H1 (cell line): ENCODE data around the gene ALK. TPM values are rescaled to one million over a fixed set of nuclear protein-coding genes. Genes with fewer than 3 reads are reported as not detected.

Experiments used
- CTCF ChIA-PET: fragments of 300-600 bp; sonication (Branson Sonifier 250); formaldehyde crosslinking; loops from one replicate; lab custom pipeline; 2021; ENCODE audit not compliant: partially characterized antibody; lab: Charles Lee
- POLR2A ChIA-PET: fragments of 300-600 bp; sonication (Branson Sonifier 250); formaldehyde crosslinking; loops from one replicate; lab custom pipeline; 2021; ENCODE audit warnings: inconsistent platforms; ENCODE audit not compliant: partially characterized antibody; lab: Charles Lee
- DNase-seq, 2 experiments: peaks; one replicate each; pipeline versions ENCODE4 v3.0.0 to v3.0.0-alpha.2; 2010 to 2022; ENCODE audit warnings: low spot score in 2 of 2, low read depth in 1 of 2, mixed read lengths in 1 of 2
- FAIRE-seq: peaks from 2 replicates; lab custom pipeline; 2011; peaks lifted over from hg19 to GRCh38; lab: Jason Lieb, UNC
- H2AFZ ChIP-seq: 2 replicates; pipeline ENCODE4 v1.8.1; 2012; ENCODE audit warnings: low read length, inconsistent platforms
- H2AK5ac ChIP-seq: 2 replicates; pipeline ENCODE4 v1.6.1; 2013; ENCODE audit warnings: low read depth, low read length
- H2BK120ac ChIP-seq: replicated peaks from 2 replicates; pipeline ENCODE3; 2013; ENCODE audit warnings: low read depth, low read length, inconsistent platforms
- H2BK12ac ChIP-seq: 2 replicates; pipeline ENCODE4 v1.6.1; 2013; ENCODE audit warnings: low read depth, low read length
- H2BK15ac ChIP-seq: 2 replicates; pipeline ENCODE4 v1.6.1; 2013; ENCODE audit warnings: low read length
- H2BK20ac ChIP-seq: 2 replicates; pipeline ENCODE4 v1.6.1; 2013; ENCODE audit warnings: low read length
- H2BK5ac ChIP-seq: 2 replicates; pipeline ENCODE4 v1.6.1; 2013; ENCODE audit warnings: low read depth, low read length
- H3K14ac ChIP-seq: 2 replicates; pipeline ENCODE4 v1.6.1; 2013; ENCODE audit warnings: inconsistent platforms; ENCODE audit not compliant: insufficient read length
- H3K18ac ChIP-seq: 2 replicates; pipeline ENCODE4 v1.6.1; 2013; ENCODE audit warnings: low read length; ENCODE audit errors: extremely low read depth
- H3K23ac ChIP-seq: 2 replicates; pipeline ENCODE4 v1.6.1; 2013; ENCODE audit warnings: inconsistent platforms; ENCODE audit not compliant: insufficient read length
- H3K23me2 ChIP-seq: 2 replicates; pipeline ENCODE4 v1.6.1; 2013; ENCODE audit warnings: low read depth, low read length
- H3K27ac ChIP-seq: 2 replicates; pipeline ENCODE4 v1.6.1; 2011; ENCODE audit warnings: low read depth, low read length, inconsistent platforms
- H3K27me3 ChIP-seq, 4 experiments: replicated peaks in 1 of 4; 1 replicate in 1 of 4; 2 replicates in 3 of 4; pipeline versions ENCODE4 v1.6.1 to v1.8.1; 2011 to 2013; ENCODE audit warnings: low read length in 3 of 4, mild to moderate bottlenecking in 3 of 4, inconsistent platforms in 2 of 4, mixed read lengths in 2 of 4, moderate library complexity in 1 of 4; ENCODE audit not compliant: control insufficient read depth in 3 of 4, insufficient read depth in 3 of 4; ENCODE audit errors: extremely low read depth in 1 of 4
- H3K36me3 ChIP-seq, 4 experiments: 2 replicates each; pipeline versions ENCODE4 v1.6.1 to v1.8.1; 2011 to 2013; ENCODE audit warnings: mild to moderate bottlenecking in 4 of 4, low read length in 3 of 4, moderate library complexity in 2 of 4, control low read depth in 1 of 4, inconsistent platforms in 1 of 4; ENCODE audit not compliant: insufficient read depth in 4 of 4, control insufficient read depth in 2 of 4
- H3K4ac ChIP-seq: replicated peaks from 2 replicates; pipeline ENCODE3; 2013; ENCODE audit warnings: low read length, low read depth, mixed read lengths, inconsistent platforms; ENCODE audit not compliant: insufficient read length
- H3K4me1 ChIP-seq, 4 experiments: replicated peaks in 1 of 4; 1 replicate in 1 of 4; 2 replicates in 3 of 4; pipeline versions ENCODE4 v1.6.1 to v1.8.1; 2011 to 2013; ENCODE audit warnings: low read length in 3 of 4, inconsistent platforms in 2 of 4, mixed read lengths in 1 of 4; ENCODE audit not compliant: insufficient read depth in 4 of 4, control insufficient read depth in 3 of 4
- H3K4me2 ChIP-seq, 2 experiments: 2 replicates each; pipeline versions ENCODE4 v1.6.1 to v1.8.1; 2011 to 2013; ENCODE audit warnings: low read depth in 2 of 2, low read length in 2 of 2, control low read depth in 1 of 2, inconsistent platforms in 1 of 2, mild to moderate bottlenecking in 1 of 2; ENCODE audit not compliant: insufficient read depth in 1 of 2
- H3K4me3 ChIP-seq, 4 experiments: fragments of 200-600, 300-600 bp in 1 of 4; sonication (generic), shearing (Covaris generic), sonication (Bioruptor Twin) in 1 of 4; 2 replicates each; pipeline versions ENCODE4 v1.5.1 to v1.8.1; 2011 to 2016; ENCODE audit warnings: low read length in 4 of 4, low read depth in 3 of 4, control low read depth in 2 of 4, inconsistent platforms in 2 of 4, mild to moderate bottlenecking in 2 of 4, mixed read lengths in 1 of 4, moderate library complexity in 1 of 4; ENCODE audit not compliant: insufficient read depth in 2 of 4; ENCODE audit errors: extremely low read depth in 1 of 4
- H3K56ac ChIP-seq: replicated peaks from 2 replicates; pipeline ENCODE3; 2013; ENCODE audit warnings: low read depth, mild to moderate bottlenecking, mixed read lengths, low read length, inconsistent platforms; ENCODE audit not compliant: insufficient read length
- H3K79me1 ChIP-seq: 2 replicates; pipeline ENCODE4 v1.6.1; 2013; ENCODE audit warnings: low read depth, low read length, control low read depth
- H3K79me2 ChIP-seq, 2 experiments: 2 replicates each; pipeline versions ENCODE4 v1.6.1 to v1.8.1; 2012 to 2013; ENCODE audit warnings: low read length in 2 of 2, mild to moderate bottlenecking in 2 of 2, inconsistent platforms in 1 of 2; ENCODE audit not compliant: insufficient read depth in 2 of 2, control insufficient read depth in 1 of 2
- H3K9ac ChIP-seq, 4 experiments: replicated peaks in 1 of 4; 1 replicate in 1 of 4; 2 replicates in 3 of 4; pipeline versions ENCODE4 v1.6.1 to v1.8.1; 2011 to 2013; ENCODE audit warnings: low read depth in 3 of 4, low read length in 3 of 4, control low read depth in 2 of 4, mild to moderate bottlenecking in 2 of 4, moderate library complexity in 2 of 4, inconsistent platforms in 1 of 4; ENCODE audit errors: extremely low read depth in 1 of 4
- H3K9me3 ChIP-seq, 2 experiments: 2 replicates each; pipeline versions ENCODE4 v1.6.1 to v1.8.1; 2012 to 2013; ENCODE audit warnings: mild to moderate bottlenecking in 2 of 2, moderate library complexity in 2 of 2, control low read depth in 1 of 2, inconsistent platforms in 1 of 2, low read depth in 1 of 2, low read length in 1 of 2, mixed read lengths in 1 of 2; ENCODE audit not compliant: insufficient read depth in 2 of 2
- H4K20me1 ChIP-seq, 2 experiments: replicated peaks in 1 of 2; 2 replicates each; pipeline versions ENCODE3 to v1.8.1; 2011 to 2013; ENCODE audit warnings: inconsistent platforms in 2 of 2, low read length in 2 of 2, mild to moderate bottlenecking in 1 of 2; ENCODE audit not compliant: insufficient read depth in 2 of 2, control insufficient read depth in 1 of 2
- H4K5ac ChIP-seq: 2 replicates; pipeline ENCODE4 v1.6.1; 2013; ENCODE audit warnings: low read length, low read depth, mixed read lengths, inconsistent platforms; ENCODE audit not compliant: insufficient read length
- H4K8ac ChIP-seq: 2 replicates; pipeline ENCODE4 v1.8.0; 2013; ENCODE audit warnings: mild to moderate bottlenecking, moderate library complexity, low read length, inconsistent platforms; ENCODE audit not compliant: insufficient read depth; ENCODE audit errors: extremely low read depth
- H4K91ac ChIP-seq: replicated peaks from 2 replicates; pipeline ENCODE3; 2013; ENCODE audit warnings: low read length, mixed read lengths, inconsistent platforms; ENCODE audit not compliant: insufficient read length
- BACH1 ChIP-seq: IDR thresholded peaks from 2 replicates; pipeline ENCODE4 v1.6.1; 2012; ENCODE audit warnings: low read length, improper control_type of control experiment
- CBX8 ChIP-seq: fragments of 300-800, 300-1000 bp; sonication (generic); IDR thresholded peaks from 2 replicates; pipeline ENCODE4 v1.7.1; 2016; ENCODE audit warnings: low read depth, low read length, borderline replicate concordance
- CREB1 ChIP-seq: IDR thresholded peaks from 2 replicates; pipeline ENCODE4 v1.6.1; 2012; ENCODE audit warnings: inconsistent platforms
- HDAC2 ChIP-seq, 2 experiments: fragments of 300-600 bp in 1 of 2; sonication (generic) in 1 of 2; IDR thresholded peaks; 2 replicates each; pipeline ENCODE4 v1.6.1; 2011 to 2012; ENCODE audit warnings: low read depth in 2 of 2, low read length in 2 of 2, mild to moderate bottlenecking in 2 of 2, moderate library complexity in 2 of 2, borderline replicate concordance in 1 of 2, inconsistent platforms in 1 of 2
- MAFK ChIP-seq: IDR thresholded peaks from 2 replicates; pipeline ENCODE4 v1.6.1; 2012; ENCODE audit warnings: low read depth, mild to moderate bottlenecking, improper control_type of control experiment, low read length
- TAF7 ChIP-seq: optimal IDR thresholded peaks from 2 replicates; pipeline ENCODE3; 2011; ENCODE audit warnings: low read depth, mild to moderate bottlenecking, inconsistent platforms, low read length, moderate library complexity, borderline replicate concordance
- WGBS, 2 experiments: shearing (Covaris generic) in 1 of 2; methylation state at CpG; one replicate each; pipeline versions ENCODE4 v1.1.6 to v1.1.7; 2013 to 2015; ENCODE audit warnings: low lambda C conversion rate in 2 of 2, mixed read lengths in 2 of 2, inconsistent platforms in 1 of 2, low coverage in 1 of 2, missing lambda C conversion rate in 1 of 2; ENCODE audit not compliant: insufficient replicate concordance in 2 of 2, insufficient coverage in 1 of 2, insufficient read length in 1 of 2; ENCODE audit errors: extremely low coverage in 1 of 2, missing lambda C conversion rate in 1 of 2; 5-methylcytosine and 5-hydroxymethylcytosine counted together
- polyA plus RNA-seq, 7 experiments: library from polyadenylated mRNA; depleted of rRNA in 3 of 7; stranded (reverse) in 5 of 7; unstranded in 2 of 7; fragments of >200 nt in 5 of 7; fragments of 200-250 nt in 2 of 7; gene quantifications; 1 replicate in 5 of 7; 2 replicates in 1 of 7; 4 replicates in 1 of 7; pipeline versions ENCODE4 v1.2.1 to v1.2.3, GENCODE V29; 2011 to 2013; ENCODE audit warnings: missing spikeins in 2 of 7, mixed read lengths in 2 of 7
- total RNA-seq: library from RNA; stranded (reverse); fragmentation: NEBNext Ultra II Directional; extraction: Animal tissue kit (Norgen Biotek cat#: 25700); gene quantifications from 2 replicates; pipeline ENCODE4 v1.2.1, GENCODE V29; 2021

The ALK gene
- total and polyA plus RNA-seq, 2 of the 8 experiments (the other 6 are each of a cell fraction or from before 2014, with no cell fraction given), result 0.02 to 0.09 TPM

GRCh38 chr2:29247336-29247914, 674.0 kb downstream of the ALK start:
- FAIRE-seq (no peak), DNase-seq (no peak)
- no peak overlapping the region for H3K4ac ChIP-seq
- no peaks in the 10 kb centered on the region for H4K20me1 ChIP-seq
- no peak overlapping the region for H4K5ac ChIP-seq
- no peak overlapping the region for H2BK120ac ChIP-seq
- H2BK20ac ChIP-seq, result no peak overlapping the region
- no peak overlapping the region for H3K4me2 ChIP-seq
- no peak overlapping the region for H2AK5ac ChIP-seq
- no peaks in the 10 kb centered on the region for H3K79me2 ChIP-seq
- H3K4me3 ChIP-seq, result no peak overlapping the region
- POLR2A ChIA-PET, result no interaction called here
- H2BK5ac ChIP-seq, result no peak overlapping the region
- no peaks in the 10 kb centered on the region for H3K23me2 ChIP-seq
- no peak overlapping the region for H2BK15ac ChIP-seq
- no peak overlapping the region for H4K91ac ChIP-seq
- CTCF ChIA-PET, result interaction anchor here (1.6 kb wide), 1 partner anchor 777 kb away, joined by 4 read pairs; no protein-coding TSS in a partner anchor
- no peak overlapping the region for H3K56ac ChIP-seq
- H2BK12ac ChIP-seq, result no peak overlapping the region
- H2AFZ ChIP-seq, result no peak overlapping the region
- H3K18ac ChIP-seq, result no peak overlapping the region
- no peak overlapping the region for H3K9ac ChIP-seq
- no peak overlapping the region for H3K27ac ChIP-seq
- WGBS, 2 experiments, result 96% methylated on average over 6 of the region's 7 CpGs; no CpG with 5 or more reads in 1 of the 2 experiments
- no peaks in the 10 kb centered on the region for H3K79me1 ChIP-seq
- H3K23ac ChIP-seq, result no peak overlapping the region
- no peaks in the 10 kb centered on the region for H3K9me3 ChIP-seq
- H3K36me3 ChIP-seq, result no peaks in the 10 kb centered on the region
- no peaks in the 10 kb centered on the region for H3K27me3 ChIP-seq
- no peak overlapping the region for H4K8ac ChIP-seq
- H3K14ac ChIP-seq, result no peak overlapping the region
- TF ChIP-seq MAFK (no peak), HDAC2 (IDR thresholded peaks at IDR 0.05; ENCODE audit: borderline replicate concordance in 1 of 2, low read depth in 2 of 2, low read length in 2 of 2) (no peak), CBX8 (no peak), CREB1 (no peak), BACH1 (no peak), TAF7 (no peak)
- no peaks in the 10 kb centered on the region; a peak in 1 of 7 replicates for H3K4me1 ChIP-seq
